Measurements from ENCODE around the gene ADRA2B.

DNA sequence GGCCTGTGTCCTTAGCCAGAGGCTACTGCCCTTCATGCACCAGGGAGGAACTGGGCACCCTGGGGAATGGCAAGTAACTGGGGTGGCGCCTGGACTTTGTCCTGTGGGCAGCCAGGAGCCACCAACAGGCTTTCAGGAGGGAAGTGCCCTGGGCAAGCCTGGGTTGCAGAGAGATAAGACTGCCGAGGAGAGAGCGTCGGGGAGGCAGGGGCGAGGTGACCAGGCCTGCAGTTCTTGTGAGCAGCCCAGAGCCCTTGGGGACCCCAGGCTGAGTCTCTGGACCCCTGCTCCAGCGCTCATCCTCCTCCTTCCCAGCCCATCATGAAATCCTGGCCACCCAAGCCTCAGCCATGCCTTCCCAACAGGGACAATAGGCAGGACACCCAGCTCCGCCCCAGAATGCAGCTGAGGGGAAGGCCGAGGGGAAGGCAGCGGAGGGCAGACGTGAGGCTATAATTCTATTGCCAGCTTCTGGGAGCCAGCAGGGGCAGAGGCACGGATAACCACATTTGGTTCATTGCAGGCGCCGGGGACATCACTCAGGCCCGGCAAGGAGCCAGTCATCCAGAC, 25.1 kb downstream of the ADRA2B start:
- TF ChIP-seq POLR2A (IDR thresholded peaks at IDR 0.05; ENCODE audit: borderline replicate concordance, extremely low read depth, insufficient read depth, insufficient read length), result no peak
- TF ChIP-seq ZNF274 (IDR thresholded peaks at IDR 0.05; ENCODE audit: low read depth, low read length), result no peak
- no peak for TF ChIP-seq EZH2 (IDR thresholded peaks at IDR 0.05)
- TF ChIP-seq, protein P1, sequence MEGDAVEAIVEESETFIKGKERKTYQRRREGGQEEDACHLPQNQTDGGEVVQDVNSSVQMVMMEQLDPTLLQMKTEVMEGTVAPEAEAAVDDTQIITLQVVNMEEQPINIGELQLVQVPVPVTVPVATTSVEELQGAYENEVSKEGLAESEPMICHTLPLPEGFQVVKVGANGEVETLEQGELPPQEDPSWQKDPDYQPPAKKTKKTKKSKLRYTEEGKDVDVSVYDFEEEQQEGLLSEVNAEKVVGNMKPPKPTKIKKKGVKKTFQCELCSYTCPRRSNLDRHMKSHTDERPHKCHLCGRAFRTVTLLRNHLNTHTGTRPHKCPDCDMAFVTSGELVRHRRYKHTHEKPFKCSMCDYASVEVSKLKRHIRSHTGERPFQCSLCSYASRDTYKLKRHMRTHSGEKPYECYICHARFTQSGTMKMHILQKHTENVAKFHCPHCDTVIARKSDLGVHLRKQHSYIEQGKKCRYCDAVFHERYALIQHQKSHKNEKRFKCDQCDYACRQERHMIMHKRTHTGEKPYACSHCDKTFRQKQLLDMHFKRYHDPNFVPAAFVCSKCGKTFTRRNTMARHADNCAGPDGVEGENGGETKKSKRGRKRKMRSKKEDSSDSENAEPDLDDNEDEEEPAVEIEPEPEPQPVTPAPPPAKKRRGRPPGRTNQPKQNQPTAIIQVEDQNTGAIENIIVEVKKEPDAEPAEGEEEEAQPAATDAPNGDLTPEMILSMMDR (IDR thresholded peaks at IDR 0.05 in 2 of 3, conservative IDR thresholded peaks at IDR 0.05 in 1 of 3; ENCODE audit: borderline replicate concordance in 1 of 3, insufficient read depth in 1 of 3, low read depth in 2 of 3, low read length in 2 of 3), result no peak
- no peak for TF ChIP-seq EGR1 (IDR thresholded peaks at IDR 0.05; ENCODE audit: low read depth)
- TF ChIP-seq POLR2AphosphoS5 (IDR thresholded peaks at IDR 0.05; ENCODE audit: low read depth, low read length), result no peak
- no peak for TF ChIP-seq ZFX (IDR thresholded peaks at IDR 0.05)
- TF ChIP-seq, protein P2, sequence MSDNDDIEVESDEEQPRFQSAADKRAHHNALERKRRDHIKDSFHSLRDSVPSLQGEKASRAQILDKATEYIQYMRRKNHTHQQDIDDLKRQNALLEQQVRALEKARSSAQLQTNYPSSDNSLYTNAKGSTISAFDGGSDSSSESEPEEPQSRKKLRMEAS (IDR thresholded peaks at IDR 0.05), result no peak
- no peak for TF ChIP-seq CBX3 (IDR thresholded peaks at IDR 0.05; ENCODE audit: low read depth)
- no peak for TF ChIP-seq EZH2phosphoT487 (IDR thresholded peaks at IDR 0.05; ENCODE audit: borderline replicate concordance)
- TF ChIP-seq, protein P3, sequence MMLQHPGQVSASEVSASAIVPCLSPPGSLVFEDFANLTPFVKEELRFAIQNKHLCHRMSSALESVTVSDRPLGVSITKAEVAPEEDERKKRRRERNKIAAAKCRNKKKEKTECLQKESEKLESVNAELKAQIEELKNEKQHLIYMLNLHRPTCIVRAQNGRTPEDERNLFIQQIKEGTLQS (IDR thresholded peaks at IDR 0.05), result no peak
- TF ChIP-seq JUND (IDR thresholded peaks at IDR 0.05), result no peak
- no peak for TF ChIP-seq SRF (IDR thresholded peaks at IDR 0.05; ENCODE audit: low read depth)
- TF ChIP-seq YY1 (IDR thresholded peaks at IDR 0.05; ENCODE audit: extremely low read depth, insufficient replicate concordance, low read depth, low read length), result no peak

Data from HCT116 (cell line).